GM12891 (cell line): ENCODE data around the gene FBXO24.

Source experiments
- POLR2A ChIP-seq: IDR thresholded peaks from 2 replicates; pipeline ENCODE4 v1.6.1; 2011; ENCODE audit warnings: low read depth, low read length, control low read depth
- POLR2AphosphoS5 ChIP-seq: IDR thresholded peaks from 2 replicates; pipeline ENCODE4 v1.6.1; 2011; ENCODE audit warnings: low read depth, low read length, control low read depth

GRCh38 chr7:100572949-100573675 lies 13.0 kb upstream of the FBXO24 start:
- TF ChIP-seq POLR2A (no peak), POLR2AphosphoS5 (peak; percentile 36; the same call in 1 of the 2 replicates)
